ENCODE measurements around the gene IGFBP6.
A peak's percentile ranks its signal among the peaks of the same experiment; 100 is the strongest.

Gene IGFBP6, protein sequence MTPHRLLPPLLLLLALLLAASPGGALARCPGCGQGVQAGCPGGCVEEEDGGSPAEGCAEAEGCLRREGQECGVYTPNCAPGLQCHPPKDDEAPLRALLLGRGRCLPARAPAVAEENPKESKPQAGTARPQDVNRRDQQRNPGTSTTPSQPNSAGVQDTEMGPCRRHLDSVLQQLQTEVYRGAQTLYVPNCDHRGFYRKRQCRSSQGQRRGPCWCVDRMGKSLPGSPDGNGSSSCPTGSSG

DNA sequence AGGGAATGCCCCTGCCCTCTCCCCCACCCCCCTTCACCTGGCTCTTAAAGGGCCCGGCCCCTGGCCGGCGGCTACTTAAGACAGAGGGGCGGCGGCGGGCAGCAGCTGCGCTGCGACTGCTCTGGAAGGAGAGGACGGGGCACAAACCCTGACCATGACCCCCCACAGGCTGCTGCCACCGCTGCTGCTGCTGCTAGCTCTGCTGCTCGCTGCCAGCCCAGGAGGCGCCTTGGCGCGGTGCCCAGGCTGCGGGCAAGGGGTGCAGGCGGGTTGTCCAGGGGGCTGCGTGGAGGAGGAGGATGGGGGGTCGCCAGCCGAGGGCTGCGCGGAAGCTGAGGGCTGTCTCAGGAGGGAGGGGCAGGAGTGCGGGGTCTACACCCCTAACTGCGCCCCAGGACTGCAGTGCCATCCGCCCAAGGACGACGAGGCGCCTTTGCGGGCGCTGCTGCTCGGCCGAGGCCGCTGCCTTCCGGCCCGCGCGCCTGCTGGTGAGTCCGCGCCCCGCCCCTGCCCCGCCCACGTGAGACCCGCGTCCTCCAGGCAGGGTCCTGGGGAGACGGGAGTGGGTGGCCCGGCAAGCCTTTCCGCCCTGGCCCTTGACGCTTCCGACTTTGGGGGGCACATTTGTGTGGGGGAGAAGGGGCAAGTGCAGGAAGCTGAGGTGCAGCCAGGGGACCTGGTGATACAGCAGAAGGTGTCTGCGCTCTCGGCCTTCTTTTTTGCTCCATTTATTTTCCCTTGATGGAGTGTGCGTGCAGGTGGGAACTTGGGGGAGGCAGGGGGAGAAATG lies at the start of gene IGFBP6:
TSS of gene IGFBP6 (plus strand) at position 104 of the 790 bp plus-strand sequence. CDS start at position 155, 51 bp downstream.
- DNase-seq: peak; percentile 45

GRCh38 chr12:53048033-53048779 lies 49.3 kb upstream of the IGFBP6 start:
- no peak for DNase-seq

GRCh38 chr12:53048780-53049401 lies 48.6 kb upstream of the IGFBP6 start:
- no peak for DNase-seq

- DNase-seq: no peak
Measured at GRCh38 chr12:53049571-53050318, 47.7 kb upstream of the IGFBP6 start, which contains the start of gene TNS2. TNS2 (plus strand) TSS chr12:53050065; CDS start chr12:53050186, 121 bp downstream.

DNA sequence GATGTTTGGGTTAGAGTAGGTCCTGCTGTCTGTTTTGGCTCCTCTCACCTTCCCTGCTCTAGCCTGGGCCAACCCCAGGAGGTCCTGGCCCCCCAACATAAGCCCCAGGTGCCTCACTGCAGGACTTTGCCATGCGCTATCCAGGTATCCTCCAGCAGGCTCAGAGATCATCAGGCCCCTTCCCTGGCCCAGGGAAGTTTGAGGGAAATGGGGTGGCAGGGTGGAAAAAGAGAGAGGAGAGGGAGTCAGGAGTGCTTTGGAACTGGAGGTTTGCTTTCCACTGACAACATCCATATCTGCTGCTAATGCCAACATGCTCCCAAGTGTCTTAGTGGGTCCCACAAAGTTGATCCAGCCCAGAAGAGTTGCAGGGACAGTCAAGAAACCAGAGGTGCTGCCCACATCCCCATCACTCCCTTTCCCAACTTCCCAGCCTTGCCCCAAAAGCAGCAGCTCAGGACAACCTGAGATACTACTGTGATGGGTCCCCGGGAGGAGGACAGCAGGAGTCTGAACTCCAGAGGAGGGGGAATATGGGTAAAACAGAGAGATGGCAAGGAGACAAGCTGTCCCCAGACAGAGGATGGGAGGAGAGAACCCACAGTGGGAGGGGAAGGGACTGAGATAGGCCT lies 46.9 kb upstream of the IGFBP6 start:
- DNase-seq: no peak

GRCh38 chr12:53051058-53051880 lies 46.2 kb upstream of the IGFBP6 start:
- no peak for DNase-seq

DNA sequence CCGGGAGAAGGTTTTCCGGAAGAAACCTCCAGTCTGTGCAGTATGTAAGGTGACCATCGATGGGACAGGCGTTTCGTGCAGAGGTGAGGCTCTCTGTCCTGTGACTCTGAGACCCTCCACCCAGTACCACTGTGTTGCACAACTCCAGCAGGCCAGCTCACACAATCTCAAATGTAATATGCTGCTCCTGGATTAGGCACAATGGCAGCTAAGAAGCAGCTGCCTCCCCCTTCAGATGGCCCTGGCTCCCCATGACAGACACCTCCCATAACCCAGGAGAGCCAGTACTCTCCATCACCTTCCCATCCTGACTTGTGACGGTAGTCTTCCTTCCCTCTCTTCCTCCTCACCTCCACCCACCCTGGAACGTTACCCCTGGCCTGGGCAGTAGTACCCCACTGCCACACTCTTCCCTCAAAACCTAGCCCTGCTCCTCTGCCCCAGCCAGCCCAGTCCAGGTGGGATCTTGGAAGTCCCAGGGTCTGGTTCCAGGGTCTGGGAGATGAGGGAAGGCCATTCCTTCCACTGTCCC lies 45.5 kb upstream of the IGFBP6 start:
- no peak for DNase-seq

DNA sequence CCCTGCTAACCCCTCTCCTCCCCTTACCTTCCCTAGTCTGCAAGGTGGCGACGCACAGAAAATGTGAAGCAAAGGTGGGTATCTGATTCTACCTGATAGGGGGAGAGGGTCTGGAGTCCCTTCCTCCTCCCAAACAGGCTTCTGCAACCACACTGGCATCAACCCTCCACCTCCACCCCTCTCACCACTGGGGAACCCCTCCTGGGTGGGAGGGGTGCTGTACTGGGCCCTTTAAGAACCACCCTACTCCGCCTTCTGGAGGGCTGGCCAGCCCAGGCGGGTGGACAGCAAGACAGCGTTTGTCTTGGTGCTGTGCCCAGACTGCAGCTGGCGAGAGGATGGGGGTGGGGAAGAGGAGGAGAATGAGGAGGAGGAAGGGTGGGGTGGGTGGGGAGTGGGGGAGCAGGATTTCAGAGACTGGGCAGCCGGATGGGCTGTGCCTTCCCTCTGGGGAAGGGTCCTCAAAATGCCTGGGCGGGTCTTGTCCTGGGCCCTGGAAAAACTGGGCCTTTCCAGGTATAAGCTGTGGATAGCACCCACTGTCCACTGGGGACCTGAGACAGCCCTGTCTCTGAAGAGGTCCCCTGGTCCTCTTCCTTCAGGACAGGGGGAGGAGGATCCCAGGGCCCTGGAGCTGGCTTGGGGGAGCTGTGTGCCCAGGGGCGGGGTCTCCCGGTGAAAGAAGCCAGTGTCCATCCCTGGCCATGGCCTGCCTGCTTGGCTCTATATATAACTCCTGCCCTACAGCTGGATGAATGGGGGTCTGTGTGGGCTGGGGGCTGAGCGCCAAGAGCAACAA lies 44.8 kb upstream of the IGFBP6 start:
- no peak for DNase-seq

DNA sequence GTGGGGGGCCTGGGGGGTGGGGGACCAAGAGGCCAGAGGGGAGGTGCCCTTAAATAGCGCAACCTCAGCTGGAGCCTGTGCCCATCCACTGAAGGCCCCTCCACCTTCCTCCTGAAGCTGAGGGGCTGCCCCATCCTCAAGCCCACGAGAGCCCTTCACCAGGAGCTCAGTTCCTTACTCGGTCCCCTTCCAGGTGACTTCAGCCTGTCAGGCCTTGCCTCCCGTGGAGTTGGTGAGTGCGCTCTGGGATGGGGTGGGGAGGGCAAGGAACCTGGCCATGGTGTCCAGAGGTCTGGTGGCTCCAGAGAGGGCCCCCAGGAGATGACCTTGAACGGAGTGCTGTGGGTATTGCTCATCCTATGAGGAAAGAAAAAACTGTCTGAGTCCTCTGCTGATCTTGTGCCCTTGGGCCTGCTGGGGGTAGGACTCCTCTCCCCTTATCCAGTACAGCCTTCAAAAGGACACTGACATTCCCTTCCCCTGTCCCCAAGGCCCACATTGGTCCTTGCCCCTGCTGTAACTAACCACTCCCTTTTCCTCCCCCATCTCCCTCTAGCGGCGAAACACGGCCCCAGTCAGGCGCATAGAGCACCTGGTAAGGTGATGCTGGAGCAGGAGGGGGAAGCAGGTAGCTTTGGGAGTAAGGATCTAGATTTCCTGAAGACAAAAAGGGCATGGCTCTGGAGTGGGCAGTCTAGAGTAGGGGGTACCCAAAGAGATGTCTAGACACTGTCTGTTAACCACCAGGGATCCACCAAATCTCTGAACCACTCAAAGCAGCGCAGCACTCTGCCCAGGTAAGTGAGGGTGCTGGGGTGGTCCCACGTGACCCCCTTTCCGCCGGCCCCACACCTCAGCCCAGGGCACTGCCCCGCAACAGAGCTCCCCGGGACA lies 44.0 kb upstream of the IGFBP6 start:
- peak; percentile 43 for DNase-seq

DNA sequence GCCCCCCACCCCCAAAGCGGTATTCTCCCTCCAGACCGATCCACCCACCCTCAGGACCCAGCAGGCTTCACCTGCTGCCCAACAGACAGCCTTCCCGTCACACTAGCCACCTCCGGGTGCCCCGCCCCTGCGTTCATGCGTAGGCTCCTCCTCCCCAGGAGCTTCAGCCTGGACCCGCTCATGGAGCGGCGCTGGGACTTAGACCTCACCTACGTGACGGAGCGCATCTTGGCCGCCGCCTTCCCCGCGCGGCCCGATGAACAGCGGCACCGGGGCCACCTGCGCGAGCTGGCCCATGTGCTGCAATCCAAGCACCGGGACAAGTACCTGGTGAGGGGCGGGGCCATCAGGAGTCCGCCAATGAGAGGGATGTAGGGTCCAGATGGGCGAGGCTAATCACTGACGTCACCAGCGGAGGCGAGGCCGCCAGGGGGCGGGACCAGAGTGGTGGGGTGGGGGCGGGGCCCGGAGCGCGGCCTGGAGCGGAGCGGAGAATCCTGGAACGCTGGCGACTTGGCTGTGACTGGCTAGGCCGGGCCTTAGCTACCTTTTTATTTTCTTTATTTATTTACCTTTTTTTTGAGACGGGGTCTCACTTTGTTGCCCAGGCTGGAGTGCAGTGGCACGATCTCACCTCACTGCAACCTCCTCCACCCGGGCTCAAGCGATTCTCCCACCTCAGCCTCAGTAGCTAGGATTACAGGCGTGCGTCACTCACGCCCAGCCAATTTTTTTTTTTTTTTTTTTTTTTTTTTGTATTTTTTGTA lies 43.2 kb upstream of the IGFBP6 start:
- DNase-seq: peak; percentile 92

DNA sequence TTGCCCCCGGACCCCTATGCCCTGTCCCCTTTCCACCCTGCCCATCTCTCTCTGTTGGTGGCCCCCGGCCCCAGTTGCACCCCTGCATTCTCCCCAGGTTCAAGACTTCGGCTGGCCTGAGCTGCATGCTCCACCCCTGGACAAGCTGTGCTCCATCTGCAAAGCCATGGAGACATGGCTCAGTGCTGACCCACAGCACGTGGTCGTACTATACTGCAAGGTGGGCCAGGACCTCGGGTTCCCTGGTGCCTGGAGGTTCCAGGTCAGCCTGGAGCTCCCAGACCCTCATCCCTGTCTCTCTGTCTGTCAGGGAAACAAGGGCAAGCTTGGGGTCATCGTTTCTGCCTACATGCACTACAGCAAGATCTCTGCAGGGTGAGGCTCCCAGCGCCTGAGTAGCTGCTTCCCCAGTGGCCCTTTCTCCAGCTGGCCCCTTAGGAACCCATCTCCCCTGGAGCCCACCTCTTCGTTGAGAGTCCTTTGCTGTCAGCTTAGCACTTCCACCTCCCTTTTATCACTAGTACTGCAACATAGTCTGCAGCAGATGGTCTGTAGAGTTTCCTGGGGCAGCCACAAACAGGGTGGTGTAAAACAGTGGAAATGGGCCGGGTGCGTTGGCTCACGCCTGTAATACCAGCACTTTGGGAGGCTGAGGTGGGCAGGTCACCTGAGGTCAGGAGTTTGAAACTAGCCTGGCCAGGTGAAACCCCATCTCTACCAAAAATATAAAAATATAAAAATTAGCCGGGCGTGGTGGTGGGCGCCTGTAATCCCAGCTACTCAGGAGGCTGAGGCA lies 41.8 kb upstream of the IGFBP6 start:
- DNase-seq: no peak

DNA sequence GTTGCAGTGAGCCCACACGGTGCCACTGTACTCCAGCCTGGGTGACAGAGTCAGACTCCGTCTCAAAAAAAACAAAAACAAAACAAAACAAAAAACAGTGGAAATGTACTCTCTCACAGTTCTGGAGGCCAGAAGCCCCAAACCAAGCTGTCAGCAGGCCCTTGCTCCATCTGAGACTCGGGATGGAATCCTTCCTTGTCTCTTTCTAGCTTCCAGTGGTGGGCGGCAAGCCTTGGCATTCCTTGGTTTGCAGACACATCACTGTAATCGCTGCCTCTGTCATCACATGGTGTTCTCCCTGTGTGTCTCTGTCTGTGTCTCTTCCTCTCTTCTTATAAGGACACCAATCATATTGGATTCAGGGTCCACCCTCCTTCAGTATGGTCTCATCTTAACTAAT lies 41.2 kb upstream of the IGFBP6 start:
- DNase-seq: no peak

DNA sequence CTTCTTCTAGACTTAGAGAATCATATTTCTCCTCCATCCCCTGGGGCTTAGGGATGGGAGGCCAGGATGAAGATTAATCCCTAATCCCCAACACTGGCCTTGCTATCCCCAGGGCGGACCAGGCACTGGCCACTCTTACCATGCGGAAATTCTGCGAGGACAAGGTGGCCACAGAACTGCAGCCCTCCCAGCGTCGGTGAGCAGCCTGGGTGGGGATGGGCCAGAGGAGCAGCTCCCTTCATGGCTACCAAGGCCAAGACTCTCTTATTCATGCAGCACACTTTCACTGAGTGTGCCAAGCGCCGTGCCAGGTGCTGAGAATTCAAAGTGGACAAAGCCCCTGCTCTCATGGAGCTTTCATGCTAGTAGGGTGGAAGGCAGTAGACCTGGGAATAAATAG lies 40.6 kb upstream of the IGFBP6 start:
- no peak for DNase-seq

DNA sequence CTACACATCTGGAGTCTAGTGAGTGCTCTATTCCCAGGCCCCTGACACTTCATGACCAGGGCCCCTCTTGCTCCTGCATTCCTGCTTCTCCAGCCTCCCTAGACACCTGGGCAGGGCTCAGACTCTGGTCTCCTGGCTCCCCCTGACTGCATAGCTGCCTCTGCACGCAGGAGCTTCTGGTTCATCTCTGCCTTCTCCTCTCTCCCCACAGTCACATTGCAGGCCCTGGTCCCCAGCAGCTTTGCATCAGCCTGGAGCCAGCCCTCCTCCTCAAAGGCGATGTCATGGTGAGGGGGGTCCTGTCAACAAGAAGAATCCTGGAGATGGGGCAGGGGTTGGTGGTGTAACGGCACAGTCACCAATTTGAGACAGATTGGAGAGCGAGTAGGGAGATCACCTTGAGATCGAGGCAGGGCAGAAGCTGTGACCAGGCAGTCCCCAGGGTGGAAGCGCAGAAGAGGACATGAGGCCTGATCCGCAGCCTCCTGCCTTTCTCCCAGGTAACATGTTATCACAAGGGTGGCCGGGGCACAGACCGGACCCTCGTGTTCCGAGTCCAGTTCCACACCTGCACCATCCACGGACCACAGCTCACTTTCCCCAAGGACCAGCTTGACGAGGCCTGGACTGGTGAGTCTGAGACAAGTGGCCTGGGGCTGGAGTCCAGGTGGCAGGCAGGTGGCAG lies 39.5 kb upstream of the IGFBP6 start:
- no peak for DNase-seq

DNA sequence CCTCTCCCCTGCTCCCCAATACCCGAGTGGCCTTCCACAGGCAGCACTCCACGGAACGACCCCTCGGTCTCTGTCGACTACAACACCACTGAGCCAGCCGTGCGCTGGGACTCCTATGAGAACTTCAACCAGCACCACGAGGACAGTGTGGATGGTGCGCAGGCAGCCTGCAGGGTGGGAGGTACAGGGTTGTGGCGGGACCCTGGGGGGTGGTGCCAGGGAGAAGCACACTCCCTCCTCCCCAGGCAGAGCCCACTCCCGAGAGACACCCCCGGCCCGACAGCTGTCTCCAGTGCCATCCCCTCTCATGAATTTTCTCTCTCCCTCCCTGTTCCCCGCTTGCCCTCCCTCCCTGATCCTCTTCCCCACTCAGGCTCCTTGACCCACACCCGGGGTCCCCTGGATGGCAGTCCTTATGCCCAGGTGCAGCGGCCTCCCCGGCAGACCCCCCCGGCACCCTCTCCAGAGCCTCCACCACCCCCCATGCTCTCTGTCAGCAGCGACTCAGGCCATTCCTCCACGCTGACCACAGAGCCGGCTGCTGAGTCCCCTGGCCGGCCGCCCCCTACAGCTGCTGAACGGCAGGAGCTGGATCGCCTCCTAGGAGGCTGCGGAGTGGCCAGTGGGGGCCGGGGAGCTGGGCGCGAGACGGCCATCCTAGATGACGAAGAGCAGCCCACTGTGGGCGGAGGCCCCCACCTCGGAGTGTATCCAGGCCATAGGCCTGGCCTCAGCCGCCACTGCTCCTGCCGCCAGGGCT lies 38.6 kb upstream of the IGFBP6 start:
- no peak for DNase-seq
